Measurements from ENCODE around the gene TMEM240. TPM values are rescaled to one million over a fixed set of nuclear protein-coding genes. Genes with fewer than 3 reads are reported as not detected.

TMEM240 gene
- total RNA-seq, 1 experiment from 2014 or later: 8.0 TPM

DNA sequence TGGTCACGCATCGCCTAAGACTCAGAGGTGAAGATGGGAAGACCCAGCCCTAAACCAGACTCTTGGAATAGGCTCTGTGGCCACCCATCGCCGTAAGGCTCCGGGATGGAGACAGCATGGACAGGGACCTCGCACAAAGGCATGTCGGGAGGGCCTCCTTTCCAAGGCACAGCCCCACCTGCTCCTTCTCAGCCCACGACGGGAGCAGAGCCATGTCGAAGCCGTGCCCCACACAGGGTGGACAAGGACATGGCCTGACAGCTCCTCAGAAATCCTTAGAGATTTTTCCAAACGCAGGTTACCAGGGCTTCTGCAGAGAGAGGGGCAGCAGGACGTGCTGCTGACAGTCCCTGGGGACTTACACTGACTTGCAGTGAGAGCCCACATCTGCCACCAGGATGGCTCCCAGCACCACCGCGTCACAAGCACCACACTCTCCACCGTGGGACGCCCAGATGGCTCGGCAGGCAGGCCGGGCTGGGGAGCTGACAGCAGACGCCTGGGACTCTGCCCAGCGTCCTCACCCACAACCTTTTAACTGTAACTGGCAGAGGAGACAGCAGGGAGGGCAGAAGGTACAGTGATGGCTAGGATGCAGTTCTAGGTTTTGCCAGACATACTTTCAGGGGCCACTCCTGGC lies 22.3 kb upstream of the TMEM240 start:
- TF ChIP-seq ETV6 (CRISPR knock-in tag; IDR thresholded peaks at IDR 0.05) (no peak), NFE2L1 (CRISPR knock-in tag; IDR thresholded peaks at IDR 0.05) (no peak), TEAD1 (CRISPR knock-in tag; IDR thresholded peaks at IDR 0.05) (no peak)
- ChIA-PET POLR2A (no interaction called here), CTCF (no interaction called here)
- H3K4me1 Mint-ChIP-seq: no peaks in the 10 kb centered on the region
- no peak overlapping the region for H3K27ac Mint-ChIP-seq
- ATAC-seq: no peak
- H3K36me3 Mint-ChIP-seq: peaks cover 35% of the 10 kb centered on the region
- no peak for DNase-seq (ENCODE audit: low spot score)
- H3K4me3 Mint-ChIP-seq: no peak overlapping the region
- no peaks in the 10 kb centered on the region for H3K9me3 Mint-ChIP-seq
- H3K27me3 Mint-ChIP-seq (ENCODE audit: low read depth): no peaks in the 10 kb centered on the region

DNA sequence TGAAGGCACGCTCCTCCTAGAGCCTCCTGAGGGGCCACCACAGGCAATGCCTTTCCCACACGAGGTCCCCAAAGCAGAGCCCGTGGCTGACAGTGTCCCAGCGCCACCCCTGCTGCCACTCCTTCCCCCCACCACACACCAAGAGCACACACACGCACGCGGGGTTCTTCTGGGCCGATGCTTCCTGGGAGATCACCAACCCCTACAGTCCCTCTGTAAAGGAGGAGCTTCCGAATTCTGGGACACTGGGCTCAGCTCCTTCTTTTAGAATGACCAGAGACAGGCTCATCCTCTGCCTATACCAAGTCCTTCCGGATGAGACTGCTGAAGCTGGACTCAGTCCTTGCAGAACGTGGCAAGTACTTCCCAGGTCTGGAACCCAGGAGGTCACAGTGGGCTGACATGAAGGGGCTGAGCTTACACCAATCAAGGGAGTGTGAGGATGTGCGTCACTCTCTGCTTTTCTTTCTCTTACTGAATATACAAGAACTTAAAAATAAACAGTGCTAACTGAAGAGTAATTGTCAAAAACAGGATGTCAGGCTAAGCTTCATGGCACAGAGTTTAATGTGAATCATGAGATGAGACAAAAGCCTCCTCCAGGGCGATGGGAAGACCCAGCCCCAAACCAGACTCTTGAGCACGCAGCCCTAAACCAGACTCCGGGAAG lies 21.5 kb upstream of the TMEM240 start:
- Mint-ChIP-seq H3K27ac (no peak overlapping the region), H3K4me1 (no peaks in the 10 kb centered on the region), H3K36me3 (peaks cover 35% of the 10 kb centered on the region), H3K4me3 (no peak overlapping the region), H3K9me3 (no peaks in the 10 kb centered on the region), H3K27me3 (ENCODE audit: low read depth) (no peaks in the 10 kb centered on the region)
- TF ChIP-seq, protein P1, sequence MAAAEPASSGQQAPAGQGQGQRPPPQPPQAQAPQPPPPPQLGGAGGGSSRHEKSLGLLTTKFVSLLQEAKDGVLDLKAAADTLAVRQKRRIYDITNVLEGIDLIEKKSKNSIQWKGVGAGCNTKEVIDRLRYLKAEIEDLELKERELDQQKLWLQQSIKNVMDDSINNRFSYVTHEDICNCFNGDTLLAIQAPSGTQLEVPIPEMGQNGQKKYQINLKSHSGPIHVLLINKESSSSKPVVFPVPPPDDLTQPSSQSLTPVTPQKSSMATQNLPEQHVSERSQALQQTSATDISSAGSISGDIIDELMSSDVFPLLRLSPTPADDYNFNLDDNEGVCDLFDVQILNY (CRISPR knock-in tag; IDR thresholded peaks at IDR 0.05): no peak
- no peak for TF ChIP-seq ZNF671 (CRISPR knock-in tag; IDR thresholded peaks at IDR 0.05)
- TF ChIP-seq, protein P2, sequence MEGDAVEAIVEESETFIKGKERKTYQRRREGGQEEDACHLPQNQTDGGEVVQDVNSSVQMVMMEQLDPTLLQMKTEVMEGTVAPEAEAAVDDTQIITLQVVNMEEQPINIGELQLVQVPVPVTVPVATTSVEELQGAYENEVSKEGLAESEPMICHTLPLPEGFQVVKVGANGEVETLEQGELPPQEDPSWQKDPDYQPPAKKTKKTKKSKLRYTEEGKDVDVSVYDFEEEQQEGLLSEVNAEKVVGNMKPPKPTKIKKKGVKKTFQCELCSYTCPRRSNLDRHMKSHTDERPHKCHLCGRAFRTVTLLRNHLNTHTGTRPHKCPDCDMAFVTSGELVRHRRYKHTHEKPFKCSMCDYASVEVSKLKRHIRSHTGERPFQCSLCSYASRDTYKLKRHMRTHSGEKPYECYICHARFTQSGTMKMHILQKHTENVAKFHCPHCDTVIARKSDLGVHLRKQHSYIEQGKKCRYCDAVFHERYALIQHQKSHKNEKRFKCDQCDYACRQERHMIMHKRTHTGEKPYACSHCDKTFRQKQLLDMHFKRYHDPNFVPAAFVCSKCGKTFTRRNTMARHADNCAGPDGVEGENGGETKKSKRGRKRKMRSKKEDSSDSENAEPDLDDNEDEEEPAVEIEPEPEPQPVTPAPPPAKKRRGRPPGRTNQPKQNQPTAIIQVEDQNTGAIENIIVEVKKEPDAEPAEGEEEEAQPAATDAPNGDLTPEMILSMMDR (IDR thresholded peaks at IDR 0.05): no peak
- TF ChIP-seq FOXP1 (CRISPR knock-in tag; IDR thresholded peaks at IDR 0.05; ENCODE audit: borderline replicate concordance): no peak
- no peak for TF ChIP-seq NR1H2 (CRISPR knock-in tag; IDR thresholded peaks at IDR 0.05)
- TF ChIP-seq, protein P3, sequence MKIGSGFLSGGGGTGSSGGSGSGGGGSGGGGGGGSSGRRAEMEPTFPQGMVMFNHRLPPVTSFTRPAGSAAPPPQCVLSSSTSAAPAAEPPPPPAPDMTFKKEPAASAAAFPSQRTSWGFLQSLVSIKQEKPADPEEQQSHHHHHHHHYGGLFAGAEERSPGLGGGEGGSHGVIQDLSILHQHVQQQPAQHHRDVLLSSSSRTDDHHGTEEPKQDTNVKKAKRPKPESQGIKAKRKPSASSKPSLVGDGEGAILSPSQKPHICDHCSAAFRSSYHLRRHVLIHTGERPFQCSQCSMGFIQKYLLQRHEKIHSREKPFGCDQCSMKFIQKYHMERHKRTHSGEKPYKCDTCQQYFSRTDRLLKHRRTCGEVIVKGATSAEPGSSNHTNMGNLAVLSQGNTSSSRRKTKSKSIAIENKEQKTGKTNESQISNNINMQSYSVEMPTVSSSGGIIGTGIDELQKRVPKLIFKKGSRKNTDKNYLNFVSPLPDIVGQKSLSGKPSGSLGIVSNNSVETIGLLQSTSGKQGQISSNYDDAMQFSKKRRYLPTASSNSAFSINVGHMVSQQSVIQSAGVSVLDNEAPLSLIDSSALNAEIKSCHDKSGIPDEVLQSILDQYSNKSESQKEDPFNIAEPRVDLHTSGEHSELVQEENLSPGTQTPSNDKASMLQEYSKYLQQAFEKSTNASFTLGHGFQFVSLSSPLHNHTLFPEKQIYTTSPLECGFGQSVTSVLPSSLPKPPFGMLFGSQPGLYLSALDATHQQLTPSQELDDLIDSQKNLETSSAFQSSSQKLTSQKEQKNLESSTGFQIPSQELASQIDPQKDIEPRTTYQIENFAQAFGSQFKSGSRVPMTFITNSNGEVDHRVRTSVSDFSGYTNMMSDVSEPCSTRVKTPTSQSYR (CRISPR knock-in tag; IDR thresholded peaks at IDR 0.05): no peak
- no peak for TF ChIP-seq IRF2 (CRISPR knock-in tag; IDR thresholded peaks at IDR 0.05; ENCODE audit: borderline replicate concordance, low read depth)
- no peak for TF ChIP-seq RELA (CRISPR knock-in tag; IDR thresholded peaks at IDR 0.05; ENCODE audit: borderline replicate concordance)
- TF ChIP-seq JAZF1 (CRISPR knock-in tag; IDR thresholded peaks at IDR 0.05): no peak
- TF ChIP-seq CREB1 (CRISPR knock-in tag; IDR thresholded peaks at IDR 0.05): no peak
- ChIA-PET POLR2A (no interaction called here), CTCF (no interaction called here)
- no peak for DNase-seq (ENCODE audit: low spot score)
- ATAC-seq: no peak

DNA sequence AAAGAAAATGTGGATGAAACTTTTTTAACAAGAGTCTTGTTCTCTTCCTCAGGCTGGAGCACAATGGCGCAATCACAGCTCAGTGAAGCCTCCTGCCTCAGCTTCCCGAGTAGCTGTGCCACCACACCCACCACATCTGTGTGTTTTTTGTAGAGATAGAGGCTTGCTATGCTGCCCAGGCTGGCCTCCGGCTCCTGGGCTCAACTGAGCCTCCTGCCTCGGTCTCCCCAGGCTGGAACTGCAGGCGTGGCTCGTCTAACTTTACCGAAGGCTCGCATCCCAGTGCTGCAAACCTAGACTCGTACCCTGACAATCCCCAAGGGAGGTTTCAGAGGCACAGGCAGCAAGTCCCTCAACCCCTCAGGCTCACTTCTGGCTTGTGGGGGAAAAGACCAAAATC lies 19.8 kb upstream of the TMEM240 start:
- H3K4me3 Mint-ChIP-seq: no peak overlapping the region
- ATAC-seq: no peak
- peaks cover 28% of the 10 kb centered on the region for H3K36me3 Mint-ChIP-seq
- H3K9me3 Mint-ChIP-seq: no peaks in the 10 kb centered on the region
- CTCF ChIA-PET: interaction anchor here (1.3 kb wide), 1 partner anchor 9 kb away, joined by 4 read pairs; no protein-coding TSS in a partner anchor
- H3K4me1 Mint-ChIP-seq: no peaks in the 10 kb centered on the region
- POLR2A ChIA-PET: no interaction called here
- DNase-seq (ENCODE audit: low spot score): no peak
- no peaks in the 10 kb centered on the region for H3K27me3 Mint-ChIP-seq (ENCODE audit: low read depth)
- H3K27ac Mint-ChIP-seq: no peak overlapping the region
- TF ChIP-seq FOXP1 (CRISPR knock-in tag; IDR thresholded peaks at IDR 0.05; ENCODE audit: borderline replicate concordance): no peak
- TF ChIP-seq MYBL2 (CRISPR knock-in tag; IDR thresholded peaks at IDR 0.05): no peak
- TF ChIP-seq, protein P4, sequence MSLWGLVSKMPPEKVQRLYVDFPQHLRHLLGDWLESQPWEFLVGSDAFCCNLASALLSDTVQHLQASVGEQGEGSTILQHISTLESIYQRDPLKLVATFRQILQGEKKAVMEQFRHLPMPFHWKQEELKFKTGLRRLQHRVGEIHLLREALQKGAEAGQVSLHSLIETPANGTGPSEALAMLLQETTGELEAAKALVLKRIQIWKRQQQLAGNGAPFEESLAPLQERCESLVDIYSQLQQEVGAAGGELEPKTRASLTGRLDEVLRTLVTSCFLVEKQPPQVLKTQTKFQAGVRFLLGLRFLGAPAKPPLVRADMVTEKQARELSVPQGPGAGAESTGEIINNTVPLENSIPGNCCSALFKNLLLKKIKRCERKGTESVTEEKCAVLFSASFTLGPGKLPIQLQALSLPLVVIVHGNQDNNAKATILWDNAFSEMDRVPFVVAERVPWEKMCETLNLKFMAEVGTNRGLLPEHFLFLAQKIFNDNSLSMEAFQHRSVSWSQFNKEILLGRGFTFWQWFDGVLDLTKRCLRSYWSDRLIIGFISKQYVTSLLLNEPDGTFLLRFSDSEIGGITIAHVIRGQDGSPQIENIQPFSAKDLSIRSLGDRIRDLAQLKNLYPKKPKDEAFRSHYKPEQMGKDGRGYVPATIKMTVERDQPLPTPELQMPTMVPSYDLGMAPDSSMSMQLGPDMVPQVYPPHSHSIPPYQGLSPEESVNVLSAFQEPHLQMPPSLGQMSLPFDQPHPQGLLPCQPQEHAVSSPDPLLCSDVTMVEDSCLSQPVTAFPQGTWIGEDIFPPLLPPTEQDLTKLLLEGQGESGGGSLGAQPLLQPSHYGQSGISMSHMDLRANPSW (CRISPR knock-in tag; conservative IDR thresholded peaks at IDR 0.05; ENCODE audit: low read depth): no peak
- TF ChIP-seq, protein P5, sequence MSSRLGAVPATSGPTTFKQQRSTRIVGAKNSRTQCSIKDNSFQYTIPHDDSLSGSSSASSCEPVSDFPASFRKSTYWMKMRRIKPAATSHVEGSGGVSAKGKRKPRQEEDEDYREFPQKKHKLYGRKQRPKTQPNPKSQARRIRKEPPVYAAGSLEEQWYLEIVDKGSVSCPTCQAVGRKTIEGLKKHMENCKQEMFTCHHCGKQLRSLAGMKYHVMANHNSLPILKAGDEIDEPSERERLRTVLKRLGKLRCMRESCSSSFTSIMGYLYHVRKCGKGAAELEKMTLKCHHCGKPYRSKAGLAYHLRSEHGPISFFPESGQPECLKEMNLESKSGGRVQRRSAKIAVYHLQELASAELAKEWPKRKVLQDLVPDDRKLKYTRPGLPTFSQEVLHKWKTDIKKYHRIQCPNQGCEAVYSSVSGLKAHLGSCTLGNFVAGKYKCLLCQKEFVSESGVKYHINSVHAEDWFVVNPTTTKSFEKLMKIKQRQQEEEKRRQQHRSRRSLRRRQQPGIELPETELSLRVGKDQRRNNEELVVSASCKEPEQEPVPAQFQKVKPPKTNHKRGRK (CRISPR knock-in tag; IDR thresholded peaks at IDR 0.05; ENCODE audit: borderline replicate concordance): no peak
- no peak for TF ChIP-seq ZNF671 (CRISPR knock-in tag; IDR thresholded peaks at IDR 0.05)
- TF ChIP-seq NR3C1 (CRISPR knock-in tag; conservative IDR thresholded peaks at IDR 0.05; ENCODE audit: low read depth): no peak
- no peak for TF ChIP-seq TEAD1 (CRISPR knock-in tag; IDR thresholded peaks at IDR 0.05)
- TF ChIP-seq, protein P6, sequence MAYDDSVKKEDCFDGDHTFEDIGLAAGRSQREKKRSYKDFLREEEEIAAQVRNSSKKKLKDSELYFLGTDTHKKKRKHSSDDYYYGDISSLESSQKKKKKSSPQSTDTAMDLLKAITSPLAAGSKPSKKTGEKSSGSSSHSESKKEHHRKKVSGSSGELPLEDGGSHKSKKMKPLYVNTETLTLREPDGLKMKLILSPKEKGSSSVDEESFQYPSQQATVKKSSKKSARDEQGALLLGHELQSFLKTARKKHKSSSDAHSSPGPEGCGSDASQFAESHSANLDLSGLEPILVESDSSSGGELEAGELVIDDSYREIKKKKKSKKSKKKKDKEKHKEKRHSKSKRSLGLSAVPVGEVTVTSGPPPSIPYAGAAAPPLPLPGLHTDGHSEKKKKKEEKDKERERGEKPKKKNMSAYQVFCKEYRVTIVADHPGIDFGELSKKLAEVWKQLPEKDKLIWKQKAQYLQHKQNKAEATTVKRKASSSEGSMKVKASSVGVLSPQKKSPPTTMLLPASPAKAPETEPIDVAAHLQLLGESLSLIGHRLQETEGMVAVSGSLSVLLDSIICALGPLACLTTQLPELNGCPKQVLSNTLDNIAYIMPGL (CRISPR knock-in tag; IDR thresholded peaks at IDR 0.05): no peak
